Fibroblast of skin of back (primary cell): ENCODE results near the gene BST1.

Experiments
- DNase-seq: peaks from one replicate; pipeline ENCODE4 v3.0.0-alpha.2; 2013

The BST1 gene

DNA sequence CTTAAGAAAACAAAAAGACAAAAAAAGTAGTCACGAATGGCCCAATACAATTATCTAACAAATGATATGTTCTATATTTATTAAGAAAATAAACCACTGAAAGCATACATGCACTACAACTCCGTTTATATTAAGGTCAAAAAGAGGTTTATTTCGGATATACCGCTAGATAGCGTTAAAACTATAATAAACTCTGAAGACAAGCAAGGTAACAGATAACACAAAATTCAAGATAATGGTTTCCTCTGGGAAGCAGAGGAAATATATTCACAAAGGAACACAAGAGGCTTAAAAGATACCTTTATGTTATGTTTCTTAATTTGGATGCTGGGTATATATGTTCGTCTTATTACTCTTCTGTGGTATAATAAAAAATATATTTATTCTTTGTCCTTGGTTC, 26.0 kb upstream of the BST1 start:
- DNase-seq: no peak

DNA sequence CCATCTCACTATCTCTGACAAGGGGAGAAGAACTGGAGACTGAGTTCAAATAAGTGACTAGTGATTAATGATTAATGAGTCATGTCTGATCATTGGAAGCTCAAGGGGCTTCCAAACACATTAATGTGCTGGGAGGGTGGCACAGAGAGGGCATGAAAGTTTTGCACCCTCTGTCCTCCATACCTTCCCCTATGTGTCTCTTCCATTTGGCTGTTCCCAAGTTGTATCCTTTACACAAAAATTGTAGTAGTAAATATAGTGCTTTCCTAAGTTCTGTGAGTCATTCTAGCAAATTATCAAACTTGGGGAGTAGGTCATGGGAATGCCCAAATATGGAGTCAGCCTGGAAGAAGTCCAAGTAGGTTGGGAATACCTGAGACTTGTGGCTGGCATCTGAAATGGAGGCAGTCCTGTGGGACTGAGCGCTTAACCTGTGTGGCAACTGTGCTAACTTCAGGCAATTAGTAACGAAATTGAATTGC, 25.3 kb upstream of the BST1 start:
- peak; percentile 31 for DNase-seq

DNA sequence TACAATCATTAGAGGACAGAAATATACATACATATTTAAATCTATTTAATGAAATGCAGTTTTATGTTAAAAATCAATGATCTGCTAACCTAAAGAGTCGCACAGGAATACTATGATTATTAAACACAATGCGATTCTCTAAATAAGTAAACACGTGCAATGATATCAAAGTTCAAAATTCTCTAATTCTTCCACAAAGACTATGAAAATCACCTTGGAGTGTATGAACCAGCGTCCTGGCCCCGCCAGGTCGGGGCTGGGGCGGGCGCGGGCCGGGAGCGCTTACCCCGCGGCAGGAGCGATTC, 21.8 kb upstream of the BST1 start:
- no peak for DNase-seq

GRCh38 chr4:15681372-15682241, 21.3 kb upstream of the BST1 start, which contains the start of gene FAM200B:
Gene FAM200B (plus strand): TSS chr4:15681827. CDS start chr4:15686978, 5,151 bp downstream.
- peak; percentile 99 for DNase-seq

- peak; percentile 24 for DNase-seq
Observed at GRCh38 chr4:15682242-15683142, 20.4 kb upstream of the BST1 start.

DNA sequence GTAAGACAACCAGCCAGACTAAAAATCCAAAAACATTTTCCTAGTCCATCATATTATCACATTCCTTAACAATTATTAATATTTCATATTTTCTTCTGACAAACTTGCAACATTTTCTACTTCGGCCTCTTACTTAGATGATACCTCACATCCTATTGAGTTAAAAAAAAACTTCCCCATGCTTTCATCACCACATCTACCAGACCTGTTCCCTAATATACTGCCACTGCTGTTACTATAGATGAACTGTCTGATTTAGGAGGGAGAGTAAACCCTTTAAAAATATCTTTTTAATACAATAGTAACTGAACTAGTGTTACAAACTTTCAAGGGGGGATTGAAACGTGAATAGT, 19.7 kb upstream of the BST1 start:
- DNase-seq: peak; percentile 34

DNA sequence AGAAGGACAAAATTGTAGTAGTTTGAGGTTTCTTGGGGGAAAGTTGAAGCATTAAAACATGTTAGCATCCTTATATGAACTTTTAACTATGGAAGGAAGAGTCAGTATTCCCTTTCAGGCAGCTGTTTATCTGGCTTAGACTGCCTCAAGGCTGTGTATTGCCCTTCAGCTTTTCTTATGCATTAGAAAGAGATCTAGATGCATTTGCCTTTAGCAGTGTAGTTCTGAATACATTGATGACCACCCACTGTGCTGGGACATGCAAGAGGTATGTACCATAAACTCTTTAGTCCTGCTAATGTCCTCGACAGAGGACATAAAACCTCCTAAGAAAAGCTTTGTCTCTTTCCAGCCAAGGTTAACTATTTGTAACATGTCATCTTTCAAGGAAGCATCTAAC, 18.4 kb upstream of the BST1 start:
- no peak for DNase-seq

DNA sequence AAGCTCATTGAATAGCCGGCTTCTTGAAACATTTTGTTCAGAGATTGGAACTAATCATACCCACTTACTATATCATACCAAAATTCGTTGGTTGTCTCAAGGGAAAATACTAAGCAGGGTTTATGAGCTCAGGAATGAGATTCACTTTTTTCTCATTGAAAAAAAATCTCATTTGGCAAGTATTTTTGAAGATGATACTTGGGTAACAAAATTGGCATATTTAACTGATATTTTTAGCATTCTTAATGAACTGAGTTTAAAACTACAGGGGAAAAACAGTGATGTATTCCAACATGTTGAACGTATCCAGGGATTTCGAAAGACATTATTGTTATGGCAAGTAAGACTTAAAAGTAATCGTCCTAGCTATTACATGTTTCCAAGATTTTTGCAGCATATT, 14.8 kb upstream of the BST1 start:
- peak; percentile 62 for DNase-seq

DNA sequence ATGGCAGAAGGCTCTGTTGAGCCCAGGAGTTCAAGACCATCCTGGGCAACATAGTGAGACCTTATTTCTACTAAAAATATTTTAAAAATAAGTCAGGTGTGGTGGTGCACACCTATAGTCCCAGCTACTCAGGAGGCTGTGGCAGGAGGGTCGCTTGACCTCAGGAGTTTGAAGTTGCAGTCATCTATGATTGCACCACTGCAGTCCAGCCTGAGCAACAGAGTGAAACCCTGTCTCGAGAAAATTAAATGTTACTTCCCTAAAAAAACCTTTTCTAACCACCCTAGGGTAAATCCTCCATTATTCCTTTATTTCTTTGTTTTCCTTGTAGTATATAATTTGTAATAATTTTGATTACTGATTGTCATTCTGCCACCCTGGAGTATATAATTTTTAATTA, 13.3 kb upstream of the BST1 start:
- DNase-seq: no peak

- DNase-seq: peak; percentile 99
Observed at GRCh38 chr4:15690020-15690809, 12.7 kb upstream of the BST1 start.

DNA sequence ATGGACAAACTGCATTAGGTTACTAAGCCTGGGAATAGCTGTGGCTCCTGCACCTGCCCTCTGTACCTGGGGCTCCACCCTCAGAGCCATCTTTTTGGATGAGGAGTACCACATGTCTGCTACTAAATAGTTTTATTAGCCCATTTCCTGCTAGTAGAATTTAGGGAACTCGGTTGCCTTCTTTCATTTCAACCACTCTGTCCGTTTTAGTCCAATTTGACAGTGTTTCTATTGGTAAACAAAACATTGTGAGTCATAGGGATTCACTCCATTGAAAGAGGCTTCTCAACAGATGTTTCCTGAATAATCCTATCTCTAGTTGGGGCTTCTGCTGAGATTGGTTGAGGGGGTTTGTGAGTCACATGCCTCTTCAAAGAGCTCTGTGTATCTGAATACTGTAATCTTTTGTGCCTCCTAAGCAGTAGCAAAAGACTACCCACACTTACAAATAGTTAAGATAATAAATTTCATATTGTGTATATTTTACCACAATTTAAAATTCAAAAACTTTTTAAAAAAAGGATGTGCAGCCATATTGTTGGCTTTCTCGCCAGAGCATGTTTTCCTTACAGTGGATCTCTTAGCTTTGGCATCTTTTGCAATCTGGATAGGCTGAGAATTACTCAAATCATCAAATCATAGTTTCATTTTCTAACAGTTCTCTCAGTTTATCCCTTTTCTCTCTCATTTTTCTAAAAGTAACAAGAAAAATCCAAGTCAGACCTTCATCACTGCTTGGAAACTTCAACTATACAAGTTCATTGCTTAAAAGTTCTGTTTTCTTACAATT, 11.3 kb upstream of the BST1 start:
- DNase-seq: peak; percentile 86

DNA sequence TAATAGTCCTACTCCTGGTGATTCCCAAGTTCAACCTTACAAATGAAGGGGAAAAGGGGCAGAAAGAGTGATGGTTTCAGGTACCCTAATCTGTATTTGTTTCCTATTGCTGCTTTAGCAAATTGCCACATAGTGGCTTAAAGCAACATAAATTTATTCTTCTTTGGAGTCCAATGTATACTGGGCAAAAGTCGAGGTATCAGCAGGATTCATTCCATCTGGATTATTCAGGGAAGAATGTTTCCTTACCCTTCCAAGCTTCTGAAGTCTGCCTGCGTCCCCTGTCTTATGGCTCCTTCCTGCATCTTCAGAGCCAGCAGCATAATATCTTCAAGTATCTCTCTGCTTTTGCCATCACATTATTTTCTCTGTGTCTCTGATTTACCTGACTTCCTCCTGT, 10.3 kb upstream of the BST1 start:
- DNase-seq: peak; percentile 67

- no peak for DNase-seq
Observed at GRCh38 chr4:15694431-15694830, 8.4 kb upstream of the BST1 start.

DNA sequence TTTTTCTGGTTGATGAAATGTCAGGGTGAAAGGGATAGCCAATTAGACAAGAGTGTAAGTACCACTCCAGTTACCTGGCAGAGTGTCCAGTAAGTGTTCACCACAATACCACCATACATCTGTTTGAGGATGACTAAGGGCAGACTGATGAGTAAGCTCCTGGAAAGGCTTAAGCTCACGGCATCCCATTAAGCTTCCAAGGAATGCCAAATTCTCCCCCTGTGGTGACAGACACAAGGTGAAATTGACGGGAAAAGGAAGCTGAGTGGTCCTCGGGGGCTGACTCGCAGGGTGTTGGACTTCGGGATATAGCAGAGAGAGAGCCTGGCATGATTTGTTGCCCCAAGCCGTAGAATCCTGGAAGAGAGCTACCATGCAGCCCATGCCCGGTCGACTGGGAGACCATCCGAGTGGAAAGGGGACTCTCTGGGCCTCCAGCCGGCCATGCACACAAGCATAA, 7.6 kb upstream of the BST1 start:
- DNase-seq: peak; percentile 98

GRCh38 chr4:15695729-15696128, 7.1 kb upstream of the BST1 start:
- no peak for DNase-seq

DNA sequence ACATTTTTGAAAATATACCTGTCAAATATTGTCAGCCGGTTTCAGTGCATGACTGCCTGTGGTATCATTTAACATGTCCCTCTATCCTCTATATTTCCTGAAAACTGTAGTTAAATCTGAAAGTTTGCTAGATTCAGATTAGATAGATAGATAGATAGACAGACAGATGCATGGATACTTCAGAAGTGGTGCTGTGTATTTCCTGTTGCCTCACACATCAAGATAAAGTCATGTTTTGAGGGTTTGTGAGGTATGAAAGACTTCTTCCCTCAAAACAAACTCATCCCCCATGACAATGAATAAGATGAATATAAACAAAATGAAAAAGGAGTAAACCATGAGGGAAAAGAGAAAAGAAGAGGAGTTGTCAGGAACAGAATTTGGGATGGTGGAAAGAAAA, 6.0 kb upstream of the BST1 start:
- DNase-seq: no peak

GRCh38 chr4:15703439-15703838, 574 bp downstream of the BST1 start:
- DNase-seq: no peak

- DNase-seq: no peak
Observed at GRCh38 chr4:15704129-15704528, 1.3 kb downstream of the BST1 start.

DNA sequence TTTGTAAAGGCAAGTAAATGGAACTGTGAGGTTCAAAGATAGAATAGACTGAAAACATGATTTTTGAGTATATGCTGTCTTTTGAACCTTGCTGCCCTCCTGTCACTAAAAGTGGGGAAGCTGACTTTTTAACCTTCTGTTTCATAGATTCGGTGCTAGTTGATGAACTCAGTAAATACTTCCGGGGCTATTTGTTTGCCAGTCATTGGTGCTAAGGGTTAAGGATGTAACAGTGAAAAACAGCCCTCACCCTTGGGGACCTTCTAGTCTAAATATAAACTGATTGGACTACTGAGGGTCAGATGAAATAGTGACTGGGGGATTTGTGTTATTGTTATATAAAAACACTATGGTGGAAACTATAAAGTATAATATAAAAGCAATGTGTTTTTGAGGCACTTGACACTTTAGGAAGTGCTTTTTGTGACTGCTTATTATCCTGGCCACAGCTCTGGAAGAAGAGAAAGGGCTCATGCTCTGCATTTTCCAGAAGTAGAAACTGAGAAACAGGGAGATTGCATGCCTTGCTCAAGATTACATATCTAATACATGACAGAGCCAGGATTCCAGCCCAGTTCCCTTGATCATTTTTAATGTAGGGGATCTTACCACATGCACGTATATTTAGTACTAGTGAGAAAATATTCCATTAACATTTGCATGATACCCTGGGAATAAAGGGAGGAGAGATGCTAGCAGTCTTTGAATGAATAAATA, 3.9 kb downstream of the BST1 start:
- no peak for DNase-seq

DNA sequence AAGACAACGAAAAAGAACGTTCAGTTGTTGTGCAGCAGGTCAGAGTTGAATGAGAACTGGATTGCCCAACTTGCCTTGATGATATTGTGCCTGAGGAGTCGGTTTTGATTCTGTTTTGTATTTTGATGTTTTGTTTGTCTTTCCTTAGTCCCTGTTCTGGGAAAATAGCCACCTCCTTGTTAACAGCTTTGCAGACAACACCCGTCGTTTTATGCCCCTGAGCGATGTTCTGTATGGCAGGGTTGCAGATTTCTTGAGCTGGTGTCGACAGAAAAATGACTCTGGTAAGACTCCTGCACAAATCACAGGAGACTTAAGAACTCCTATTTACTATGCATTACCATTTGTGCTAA, 4.5 kb downstream of the BST1 start:
- no peak for DNase-seq

- DNase-seq: no peak
Observed at GRCh38 chr4:15711762-15712161, 8.9 kb downstream of the BST1 start.
